ENCODE measurements around the gene VAV2. TPM values are rescaled to one million over a fixed set of nuclear protein-coding genes. Genes with fewer than 3 reads are reported as not detected.

Gene VAV2
- total RNA-seq, 1 donor from 2014 or later, result 80.6 TPM

DNA sequence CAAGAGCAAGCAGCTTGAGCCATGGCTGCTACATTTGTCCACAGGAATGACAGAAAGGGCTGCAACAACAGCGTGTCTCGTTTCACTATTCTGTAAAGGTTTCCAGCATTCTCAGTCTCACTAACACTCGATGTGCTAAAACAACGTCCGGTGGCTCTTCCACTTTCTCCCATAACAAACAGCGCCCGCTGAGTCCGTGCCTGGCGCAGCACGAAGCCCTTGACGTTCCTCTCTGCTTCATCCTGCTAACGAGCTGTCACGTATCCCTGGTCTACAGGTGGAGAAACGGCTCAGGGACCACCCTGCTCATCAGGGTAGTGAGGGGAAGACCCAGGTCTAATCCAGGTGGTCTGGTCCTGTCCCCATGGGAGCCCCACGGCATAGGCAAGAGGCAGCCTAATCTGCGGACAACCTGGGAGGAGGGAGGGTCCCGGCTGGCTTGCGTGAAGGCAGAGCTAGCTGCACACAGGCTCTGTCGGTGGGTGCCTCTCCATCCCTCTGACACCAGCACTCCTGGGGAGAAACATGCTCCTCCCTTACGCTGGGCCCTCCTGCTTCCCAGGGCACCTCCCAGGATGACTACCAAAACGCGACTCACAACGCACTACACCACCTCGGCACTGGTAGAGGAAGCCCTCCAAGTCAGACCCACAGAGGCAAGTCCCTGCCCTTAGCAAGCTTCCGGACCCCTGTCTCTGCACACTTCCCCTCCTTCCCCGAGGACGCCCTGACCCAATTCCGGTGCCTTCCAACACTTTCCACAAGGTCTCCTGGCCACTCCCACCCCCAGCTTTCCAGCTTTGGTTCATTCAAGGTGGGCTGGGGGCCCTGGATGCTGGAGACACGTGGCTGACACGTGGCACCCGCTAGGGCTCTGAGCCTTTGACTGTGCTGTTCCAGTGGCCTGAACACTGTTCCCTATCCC lies 43.3 kb downstream of the VAV2 start:
- Mint-ChIP-seq H3K27me3 (no peaks in the 10 kb centered on the region), H3K27ac (no peak overlapping the region), H3K9me3 (ENCODE audit: low read depth) (no peaks in the 10 kb centered on the region), H3K4me1 (ENCODE audit: low read depth) (peaks cover 17% of the 10 kb centered on the region), H3K4me3 (ENCODE audit: low read depth) (no peak overlapping the region), H3K36me3 (ENCODE audit: insufficient read depth) (peaks cover 1% of the 10 kb centered on the region)
- TF ChIP-seq, protein P1, sequence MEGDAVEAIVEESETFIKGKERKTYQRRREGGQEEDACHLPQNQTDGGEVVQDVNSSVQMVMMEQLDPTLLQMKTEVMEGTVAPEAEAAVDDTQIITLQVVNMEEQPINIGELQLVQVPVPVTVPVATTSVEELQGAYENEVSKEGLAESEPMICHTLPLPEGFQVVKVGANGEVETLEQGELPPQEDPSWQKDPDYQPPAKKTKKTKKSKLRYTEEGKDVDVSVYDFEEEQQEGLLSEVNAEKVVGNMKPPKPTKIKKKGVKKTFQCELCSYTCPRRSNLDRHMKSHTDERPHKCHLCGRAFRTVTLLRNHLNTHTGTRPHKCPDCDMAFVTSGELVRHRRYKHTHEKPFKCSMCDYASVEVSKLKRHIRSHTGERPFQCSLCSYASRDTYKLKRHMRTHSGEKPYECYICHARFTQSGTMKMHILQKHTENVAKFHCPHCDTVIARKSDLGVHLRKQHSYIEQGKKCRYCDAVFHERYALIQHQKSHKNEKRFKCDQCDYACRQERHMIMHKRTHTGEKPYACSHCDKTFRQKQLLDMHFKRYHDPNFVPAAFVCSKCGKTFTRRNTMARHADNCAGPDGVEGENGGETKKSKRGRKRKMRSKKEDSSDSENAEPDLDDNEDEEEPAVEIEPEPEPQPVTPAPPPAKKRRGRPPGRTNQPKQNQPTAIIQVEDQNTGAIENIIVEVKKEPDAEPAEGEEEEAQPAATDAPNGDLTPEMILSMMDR (IDR thresholded peaks at IDR 0.05; ENCODE audit: unreplicated experiment), result no peak
- DNase-seq (ENCODE audit: low spot score, unreplicated experiment), result no peak

DNA sequence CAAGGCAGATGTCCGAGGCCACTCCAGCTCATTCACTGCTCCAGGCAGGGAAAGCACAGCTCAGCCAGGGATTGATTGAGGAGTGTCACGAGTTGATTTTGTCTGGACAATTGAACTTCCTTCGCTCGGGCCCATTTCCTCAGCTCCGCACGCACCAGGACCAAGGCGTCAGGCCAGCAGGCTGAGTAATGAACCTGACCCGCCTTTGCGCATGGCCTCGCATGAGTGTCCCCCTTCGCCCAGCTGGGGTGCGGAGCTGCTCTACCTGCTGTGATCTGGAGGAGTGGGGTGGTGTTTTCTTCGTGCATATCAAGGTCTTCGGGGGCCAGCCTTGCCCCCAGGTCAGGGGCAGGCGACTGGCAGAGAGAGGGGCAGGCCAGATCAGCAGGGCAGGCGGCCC lies 44.0 kb downstream of the VAV2 start:
- Mint-ChIP-seq H3K27me3 (no peaks in the 10 kb centered on the region), H3K36me3 (ENCODE audit: insufficient read depth) (peaks cover 1% of the 10 kb centered on the region), H3K4me1 (ENCODE audit: low read depth) (peaks cover 17% of the 10 kb centered on the region), H3K9me3 (ENCODE audit: low read depth) (no peaks in the 10 kb centered on the region), H3K4me3 (ENCODE audit: low read depth) (no peak overlapping the region), H3K27ac (peak overlapping the region; percentile 56)
- no peak for DNase-seq (ENCODE audit: low spot score, unreplicated experiment)
- TF ChIP-seq, protein P1 (IDR thresholded peaks at IDR 0.05; ENCODE audit: unreplicated experiment), result no peak

DNA sequence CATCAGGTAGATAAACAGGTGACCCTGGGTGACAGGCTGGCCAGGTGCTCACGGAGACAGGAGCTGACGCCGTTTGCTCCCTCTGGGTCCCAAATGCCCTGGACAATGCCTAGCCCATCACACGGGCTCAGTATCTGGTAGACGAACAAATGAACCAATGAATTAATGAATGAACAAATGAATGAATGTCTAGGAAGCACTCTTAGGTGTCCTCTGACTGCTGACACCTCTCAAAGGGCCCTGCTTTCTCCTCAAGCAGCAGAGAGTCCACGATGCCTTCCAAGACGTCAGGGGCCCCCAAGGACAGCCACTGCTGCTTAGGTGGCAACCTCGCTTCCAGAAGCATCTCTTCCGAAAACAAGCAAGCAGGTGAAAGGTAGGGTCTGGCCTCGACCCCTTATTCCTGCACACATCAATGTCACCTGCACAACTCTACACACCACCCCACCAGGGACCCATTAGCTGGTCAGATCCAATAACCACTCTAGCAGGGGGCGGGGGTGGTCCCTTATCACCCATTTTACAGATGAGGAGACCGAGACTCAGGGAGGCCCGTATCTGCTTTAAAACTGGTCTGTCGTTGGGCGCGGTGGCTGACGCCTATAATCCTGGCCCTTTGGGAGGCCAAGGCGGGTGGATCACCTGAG lies 45.2 kb downstream of the VAV2 start:
- H3K4me1 Mint-ChIP-seq (ENCODE audit: low read depth), result peaks cover 18% of the 10 kb centered on the region
- H3K27ac Mint-ChIP-seq, result no peak overlapping the region

DNA sequence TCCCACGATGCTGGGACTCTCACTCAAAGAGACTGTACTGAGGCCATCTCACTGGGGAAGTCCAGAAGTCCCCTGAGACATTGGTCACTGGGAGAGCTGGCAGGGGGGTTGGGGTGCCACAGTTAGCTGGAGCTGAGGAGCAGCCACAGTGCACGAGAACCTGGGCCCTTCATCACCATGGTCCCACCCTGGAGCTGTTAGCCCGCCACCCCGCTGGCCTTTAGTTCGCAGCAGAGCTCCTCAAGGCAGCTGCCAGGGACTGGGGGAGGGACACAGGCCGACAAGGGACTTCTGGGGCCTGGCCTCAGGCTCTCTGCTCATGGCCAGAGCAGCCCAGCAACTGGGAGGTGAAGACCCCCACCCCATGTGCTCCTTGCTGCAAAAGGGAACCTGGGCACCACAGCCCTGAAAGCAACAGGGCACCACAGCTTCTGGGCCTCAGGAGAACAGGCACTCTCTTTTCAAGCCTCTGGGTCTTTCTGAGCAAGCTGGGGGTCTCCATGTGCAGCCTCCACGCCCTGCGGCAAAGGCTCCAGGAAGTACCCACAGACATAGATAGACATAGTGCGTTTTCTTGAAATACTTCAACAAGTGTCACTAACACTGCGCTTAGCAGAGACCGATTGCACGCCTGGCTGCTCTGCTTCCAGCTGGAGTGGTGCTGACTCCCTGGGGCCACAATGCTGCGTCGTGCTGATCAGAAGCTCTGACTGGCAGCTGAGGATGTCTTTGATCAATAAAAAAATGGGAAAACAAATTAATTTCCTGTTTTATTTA lies 46.0 kb downstream of the VAV2 start:
- Mint-ChIP-seq H3K4me1 (ENCODE audit: low read depth) (peaks cover 19% of the 10 kb centered on the region), H3K4me3 (ENCODE audit: low read depth) (no peak overlapping the region), H3K36me3 (ENCODE audit: insufficient read depth) (no peaks in the 10 kb centered on the region), H3K9me3 (ENCODE audit: low read depth) (no peaks in the 10 kb centered on the region), H3K27ac (no peak overlapping the region), H3K27me3 (no peaks in the 10 kb centered on the region)
- TF ChIP-seq, protein P1 (IDR thresholded peaks at IDR 0.05; ENCODE audit: unreplicated experiment), result no peak
- DNase-seq (ENCODE audit: low spot score, unreplicated experiment), result no peak

More for the DNA sequence above, 45.2 kb downstream of the VAV2 start:
- TF ChIP-seq, protein P1 (IDR thresholded peaks at IDR 0.05; ENCODE audit: unreplicated experiment), result no peak
- H3K27me3 Mint-ChIP-seq, result no peaks in the 10 kb centered on the region
- H3K36me3 Mint-ChIP-seq (ENCODE audit: insufficient read depth), result no peaks in the 10 kb centered on the region
- no peak overlapping the region for H3K4me3 Mint-ChIP-seq (ENCODE audit: low read depth)
- no peak for DNase-seq (ENCODE audit: low spot score, unreplicated experiment)
- H3K9me3 Mint-ChIP-seq (ENCODE audit: low read depth), result no peaks in the 10 kb centered on the region

All from progenitor cell of endocrine pancreas (in vitro differentiated cells).